Karpas-422 (cell line): ENCODE data around the gene CERK. TPM values are rescaled to one million over a fixed set of nuclear protein-coding genes. Genes with fewer than 3 reads are reported as not detected.

Source experiments
- DNase-seq: peaks from one replicate; pipeline ENCODE4 v3.0.0-alpha.2; 2015
- H2AFZ ChIP-seq: fragments of 200-600 bp; sonication (generic); 2 replicates; pipeline ENCODE4 v1.6.1; 2014; ENCODE audit warnings: antibody characterized with exemption, low read length, mixed read lengths
- H3K27ac ChIP-seq: fragments of 200-600 bp; sonication (generic); 2 replicates; pipeline ENCODE4 v1.5.1; 2014; ENCODE audit warnings: mild to moderate bottlenecking, low read length, moderate library complexity
- H3K27me3 ChIP-seq: fragments of 200-600 bp; sonication (generic); 2 replicates; pipeline ENCODE4 v1.6.1; 2014; ENCODE audit warnings: low read length, mixed read lengths
- H3K36me3 ChIP-seq: fragments of 200-600 bp; sonication (generic); 2 replicates; pipeline ENCODE4 v1.6.1; 2014; ENCODE audit warnings: low read length, mixed read lengths; ENCODE audit not compliant: insufficient read depth
- H3K4me1 ChIP-seq: fragments of 200-600 bp; sonication (generic); 2 replicates; pipeline ENCODE4 v1.6.1; 2014; ENCODE audit warnings: mild to moderate bottlenecking, low read length, mixed read lengths
- H3K4me2 ChIP-seq: fragments of 200-600 bp; sonication (generic); 2 replicates; pipeline ENCODE4 v1.6.1; 2014; ENCODE audit warnings: low read length, low read depth, mild to moderate bottlenecking; ENCODE audit not compliant: poor library complexity, severe bottlenecking
- H3K4me3 ChIP-seq: fragments of 200-600 bp; sonication (generic); 2 replicates; pipeline ENCODE4 v1.5.1; 2014; ENCODE audit warnings: mild to moderate bottlenecking, antibody characterized with exemption, low read length, mixed read lengths
- H3K79me2 ChIP-seq: fragments of 200-600 bp; sonication (generic); 2 replicates; pipeline ENCODE4 v1.6.1; 2014; ENCODE audit warnings: mild to moderate bottlenecking, low read length, mixed read lengths
- H3K9ac ChIP-seq: fragments of 200-600 bp; sonication (generic); 2 replicates; pipeline ENCODE4 v1.6.0; 2014; ENCODE audit warnings: low read length
- H3K9me2 ChIP-seq: fragments of 200-600 bp; sonication (generic), shearing (Covaris generic); replicated peaks from 2 replicates; pipeline ENCODE4 v1.6.0; 2014; ENCODE audit warnings: mild to moderate bottlenecking, low read length, moderate library complexity; ENCODE audit not compliant: insufficient read depth
- H3K9me3 ChIP-seq: fragments of 300-700, 200-600 bp; sonication (generic); 2 replicates; pipeline ENCODE4 v1.6.1; 2014; ENCODE audit warnings: low read length, mixed read lengths
- H4K20me1 ChIP-seq: fragments of 200-600 bp; sonication (generic); 2 replicates; pipeline ENCODE4 v1.6.1; 2014; ENCODE audit warnings: mild to moderate bottlenecking, antibody characterized with exemption, low read length, low read depth; ENCODE audit not compliant: insufficient read depth
- total RNA-seq: library from RNA; depleted of rRNA; stranded (reverse); fragments of >200 nt; shearing (Covaris generic); gene quantifications from 2 replicates; pipeline ENCODE4 v1.2.3, GENCODE V29; 2014; ENCODE audit warnings: low replicate concordance

Gene CERK
- total RNA-seq, 1 experiment from 2014 or later = 53.8 TPM

GRCh38 chr22:46728470-46728869 lies 9.6 kb downstream of the CERK start:
- no peaks in the 10 kb centered on the region; the same call in 1 of the 2 replicates for H3K36me3 ChIP-seq
- H3K9ac ChIP-seq = no peak overlapping the region
- DNase-seq = no peak
- H3K4me2 ChIP-seq = no peak overlapping the region
- H3K4me1 ChIP-seq = peaks cover 34% of the 10 kb centered on the region
- no peak overlapping the region for H2AFZ ChIP-seq
- H3K9me2 ChIP-seq = no peaks in the 10 kb centered on the region
- no peaks in the 10 kb centered on the region for H3K9me3 ChIP-seq
- no peak overlapping the region for H3K27ac ChIP-seq
- H4K20me1 ChIP-seq = peaks cover 7% of the 10 kb centered on the region; the same call in 1 of the 2 replicates
- no peak overlapping the region for H3K4me3 ChIP-seq
- no peaks in the 10 kb centered on the region for H3K27me3 ChIP-seq
- H3K79me2 ChIP-seq = peaks cover 91% of the 10 kb centered on the region

GRCh38 chr22:46727813-46728364 lies 10.2 kb downstream of the CERK start:
- peaks cover 34% of the 10 kb centered on the region for H3K4me1 ChIP-seq
- no peak overlapping the region for H3K27ac ChIP-seq
- H3K79me2 ChIP-seq = peaks cover 88% of the 10 kb centered on the region
- no peak overlapping the region for H3K4me2 ChIP-seq
- no peak overlapping the region for H3K4me3 ChIP-seq
- H3K36me3 ChIP-seq = no peaks in the 10 kb centered on the region; the same call in 1 of the 2 replicates
- H3K9me2 ChIP-seq = no peaks in the 10 kb centered on the region
- no peak for DNase-seq
- no peaks in the 10 kb centered on the region for H3K27me3 ChIP-seq
- no peak overlapping the region for H2AFZ ChIP-seq
- H4K20me1 ChIP-seq = peaks cover 7% of the 10 kb centered on the region; the same call in 1 of the 2 replicates
- H3K9me3 ChIP-seq = no peaks in the 10 kb centered on the region
- no peak overlapping the region for H3K9ac ChIP-seq

GRCh38 chr22:46726986-46727317 lies 11.1 kb downstream of the CERK start:
- Histone ChIP-seq H4K20me1 (peaks cover 7% of the 10 kb centered on the region; the same call in 1 of the 2 replicates), H3K36me3 (no peaks in the 10 kb centered on the region; the same call in none of the 2 replicates)

GRCh38 chr22:46726066-46726985 lies 11.7 kb downstream of the CERK start:
- Histone ChIP-seq H3K9me3 (no peaks in the 10 kb centered on the region), H2AFZ (no peak overlapping the region), H3K36me3 (no peaks in the 10 kb centered on the region; the same call in none of the 2 replicates), H3K9me2 (no peaks in the 10 kb centered on the region), H4K20me1 (peaks cover 7% of the 10 kb centered on the region; the same call in 1 of the 2 replicates), H3K27ac (no peak overlapping the region), H3K9ac (no peak overlapping the region), H3K4me2 (no peak overlapping the region), H3K27me3 (no peaks in the 10 kb centered on the region), H3K4me1 (peaks cover 32% of the 10 kb centered on the region), H3K79me2 (peaks cover 76% of the 10 kb centered on the region), H3K4me3 (no peak overlapping the region)
- no peak for DNase-seq

More at GRCh38 chr22:46726986-46727317, 11.1 kb downstream of the CERK start:
- peaks cover 32% of the 10 kb centered on the region for H3K4me1 ChIP-seq
- no peak overlapping the region for H3K4me3 ChIP-seq
- no peak overlapping the region for H3K4me2 ChIP-seq
- H3K9me2 ChIP-seq = no peaks in the 10 kb centered on the region
- H3K79me2 ChIP-seq = peaks cover 80% of the 10 kb centered on the region
- no peak overlapping the region for H3K9ac ChIP-seq
- no peaks in the 10 kb centered on the region for H3K9me3 ChIP-seq
- no peak overlapping the region for H2AFZ ChIP-seq
- DNase-seq = no peak
- H3K27ac ChIP-seq = no peak overlapping the region
- H3K27me3 ChIP-seq = no peaks in the 10 kb centered on the region

GRCh38 chr22:46725096-46725495 lies 13.0 kb downstream of the CERK start:
- H3K4me1 ChIP-seq = peaks cover 23% of the 10 kb centered on the region
- peaks cover 64% of the 10 kb centered on the region for H3K79me2 ChIP-seq
- no peak for DNase-seq
- H2AFZ ChIP-seq = no peak overlapping the region
- H3K27me3 ChIP-seq = no peaks in the 10 kb centered on the region
- no peak overlapping the region for H3K4me2 ChIP-seq
- peaks cover 7% of the 10 kb centered on the region; the same call in 1 of the 2 replicates for H4K20me1 ChIP-seq
- H3K36me3 ChIP-seq = no peaks in the 10 kb centered on the region; the same call in none of the 2 replicates
- H3K4me3 ChIP-seq = no peak overlapping the region
- no peak overlapping the region for H3K9ac ChIP-seq
- H3K27ac ChIP-seq = no peak overlapping the region
- H3K9me3 ChIP-seq = no peaks in the 10 kb centered on the region
- no peaks in the 10 kb centered on the region for H3K9me2 ChIP-seq

- H3K9ac ChIP-seq = no peak overlapping the region
- H4K20me1 ChIP-seq = peaks cover 7% of the 10 kb centered on the region; the same call in 1 of the 2 replicates
- no peak overlapping the region for H3K4me3 ChIP-seq
- H3K27me3 ChIP-seq = no peaks in the 10 kb centered on the region
- no peaks in the 10 kb centered on the region for H3K9me3 ChIP-seq
- peaks cover 19% of the 10 kb centered on the region for H3K4me1 ChIP-seq
- H3K36me3 ChIP-seq = no peaks in the 10 kb centered on the region; the same call in none of the 2 replicates
- no peak overlapping the region for H2AFZ ChIP-seq
- DNase-seq = no peak
- H3K9me2 ChIP-seq = no peaks in the 10 kb centered on the region
- H3K79me2 ChIP-seq = peaks cover 53% of the 10 kb centered on the region
- H3K4me2 ChIP-seq = no peak overlapping the region
- no peak overlapping the region for H3K27ac ChIP-seq
Measured at GRCh38 chr22:46723882-46724281, 14.2 kb downstream of the CERK start.

GRCh38 chr22:46721501-46722085 lies 16.5 kb downstream of the CERK start:
- H3K4me3 ChIP-seq = no peak overlapping the region
- H4K20me1 ChIP-seq = peaks cover 13% of the 10 kb centered on the region; the same call in 1 of the 2 replicates
- H3K9me2 ChIP-seq = no peaks in the 10 kb centered on the region
- no peak overlapping the region for H2AFZ ChIP-seq
- H3K9me3 ChIP-seq = no peaks in the 10 kb centered on the region
- peaks cover 30% of the 10 kb centered on the region for H3K79me2 ChIP-seq
- no peak overlapping the region for H3K27ac ChIP-seq
- peaks cover 13% of the 10 kb centered on the region for H3K36me3 ChIP-seq
- H3K9ac ChIP-seq = no peak overlapping the region
- no peaks in the 10 kb centered on the region for H3K27me3 ChIP-seq
- no peak for DNase-seq
- H3K4me1 ChIP-seq = no peaks in the 10 kb centered on the region
- no peak overlapping the region for H3K4me2 ChIP-seq

- Histone ChIP-seq H3K27me3 (no peaks in the 10 kb centered on the region), H3K9me3 (no peaks in the 10 kb centered on the region), H3K79me2 (peaks cover 14% of the 10 kb centered on the region; the same call in 1 of the 2 replicates), H3K4me2 (no peak overlapping the region), H3K27ac (no peak overlapping the region), H4K20me1 (peaks cover 6% of the 10 kb centered on the region; the same call in 1 of the 2 replicates), H3K4me3 (no peak overlapping the region), H3K4me1 (no peaks in the 10 kb centered on the region), H3K36me3 (peaks cover 13% of the 10 kb centered on the region), H2AFZ (no peak overlapping the region), H3K9ac (no peak overlapping the region), H3K9me2 (no peaks in the 10 kb centered on the region)
- DNase-seq = no peak
Measured at GRCh38 chr22:46719921-46720320, 18.1 kb downstream of the CERK start.
